Dermis microvascular lymphatic vessel endothelial cell (primary cell): Measurements from ENCODE around the gene ITGA2B. TPM values are rescaled to one million over a fixed set of nuclear protein-coding genes. Genes with fewer than 3 reads are reported as not detected.
"Not testable (repeated sequence)": the region's sequence is repeated elsewhere in the genome, so short reads cannot be mapped to it uniquely, and the experiment has no call there.

ENCODE experiments used
- DNase-seq, 2 donors: peaks; one replicate each; pipeline versions ENCODE4 v3.0.0 to v3.0.0-alpha.2; 2010; ENCODE audit warnings: low read depth in 2 of 2
- total RNA-seq: library from RNA; depleted of rRNA; stranded (reverse); fragments of >200 nt; gene quantifications from 2 replicates; pipeline ENCODE4 v1.2.1, GENCODE V29; 2014

The ITGA2B gene
- total RNA-seq, 1 donor from 2014 or later, result 0.13 TPM

DNA sequence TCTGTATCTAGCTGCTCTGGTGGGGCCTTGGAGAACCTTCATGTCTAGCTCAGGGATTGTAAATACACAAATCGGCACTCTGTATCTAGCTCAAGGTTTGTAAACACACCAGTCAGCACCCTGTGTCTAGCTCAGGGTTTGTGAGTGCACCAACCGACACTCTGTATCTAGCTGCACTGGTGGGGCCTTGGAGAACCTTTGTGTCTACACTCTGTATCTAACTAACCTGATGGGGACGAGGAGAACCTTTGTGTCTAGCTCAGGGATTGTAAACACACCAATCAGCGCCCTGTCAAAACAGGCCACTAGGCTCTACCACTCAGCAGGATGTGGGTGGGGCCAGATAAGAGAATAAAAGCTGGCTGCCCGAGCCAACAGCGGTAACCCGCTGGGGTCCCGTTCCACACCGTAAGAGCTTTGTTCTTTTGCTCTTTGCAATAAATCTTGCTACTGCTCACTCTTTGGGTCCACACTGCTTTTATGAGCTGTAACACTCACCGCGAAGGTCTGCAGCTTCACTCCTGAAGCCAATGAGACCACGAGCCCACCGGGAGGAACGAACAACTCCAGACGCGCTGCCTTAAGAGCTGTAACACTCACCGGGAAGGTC lies 19.9 kb downstream of the ITGA2B start:
- not testable (repeated sequence) for DNase-seq

DNA sequence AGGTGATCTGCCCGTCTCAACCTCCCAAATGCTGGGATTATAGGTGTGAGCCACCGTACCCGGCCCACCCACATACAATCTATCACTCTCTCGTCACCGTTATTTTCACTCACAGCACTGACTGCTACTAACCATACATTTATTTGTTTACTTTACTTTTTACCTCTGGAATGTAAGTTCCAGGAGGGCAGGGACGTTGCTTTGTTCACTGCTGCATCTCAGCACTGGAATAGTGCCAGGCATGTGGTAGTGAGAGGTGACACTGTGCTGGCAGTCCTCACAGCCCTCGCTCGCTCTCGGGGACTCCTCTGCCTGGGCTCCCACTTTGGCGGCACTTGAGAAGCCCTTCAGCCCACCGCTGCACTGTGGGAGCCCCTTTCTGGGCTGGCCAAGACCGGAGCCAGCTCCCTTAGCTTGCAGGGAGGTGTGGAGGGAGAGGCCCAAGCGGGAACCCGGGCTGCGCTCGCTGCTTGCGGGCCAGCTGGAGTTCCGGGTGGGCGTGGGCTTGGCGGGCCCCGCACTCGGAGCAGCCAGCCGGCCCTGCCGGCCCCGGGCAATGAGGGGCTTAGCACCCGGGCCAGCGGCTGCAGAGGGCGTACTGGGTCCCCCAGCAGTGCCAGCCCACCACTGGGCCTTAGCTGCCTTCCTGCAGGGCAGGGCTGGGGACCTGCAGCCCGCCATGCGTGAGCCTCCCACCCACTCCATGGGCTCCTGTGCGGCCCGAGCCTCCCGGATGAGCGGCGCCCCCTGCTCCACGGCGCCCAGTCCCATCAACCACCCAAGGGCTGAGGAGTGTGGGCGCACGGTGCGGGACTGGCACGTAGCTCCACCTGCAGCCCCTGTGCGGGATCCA lies 20.8 kb downstream of the ITGA2B start:
- not testable (repeated sequence) for DNase-seq

DNA sequence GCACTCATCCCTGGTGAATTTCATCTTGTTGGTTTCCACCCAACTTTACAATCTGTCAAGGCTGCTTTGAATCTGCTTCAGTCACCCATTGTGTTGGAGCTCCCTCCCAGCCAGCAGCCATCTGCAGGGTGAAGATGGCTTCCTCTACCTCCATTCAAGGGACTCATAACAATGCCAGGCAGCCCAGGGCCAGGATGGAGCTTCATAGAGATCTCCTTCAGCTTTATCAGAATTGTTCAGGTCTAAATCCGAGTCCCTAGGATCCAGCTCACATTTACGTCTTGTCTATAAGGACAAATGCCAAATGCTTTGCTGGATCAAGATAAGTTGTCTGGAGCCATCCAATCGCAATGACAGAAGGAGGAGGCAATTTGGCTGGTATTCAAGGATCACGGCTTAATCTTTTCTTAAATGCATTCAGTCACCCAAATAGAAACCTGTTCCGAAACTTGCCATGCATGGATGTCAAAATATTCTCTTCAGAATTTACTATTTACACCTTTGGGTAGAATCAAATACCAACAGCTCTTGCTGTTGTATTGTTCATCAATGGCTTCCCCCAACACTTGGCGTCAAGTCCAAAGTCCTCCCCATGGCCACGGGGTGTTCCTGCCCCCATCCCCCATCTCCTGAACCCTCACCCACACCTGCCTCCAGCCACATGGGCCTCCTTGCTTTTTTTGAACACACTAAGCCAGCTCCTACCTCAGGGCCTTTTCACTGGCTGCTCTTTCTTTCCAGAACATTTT lies 22.0 kb downstream of the ITGA2B start:
- DNase-seq, result no peak

DNA sequence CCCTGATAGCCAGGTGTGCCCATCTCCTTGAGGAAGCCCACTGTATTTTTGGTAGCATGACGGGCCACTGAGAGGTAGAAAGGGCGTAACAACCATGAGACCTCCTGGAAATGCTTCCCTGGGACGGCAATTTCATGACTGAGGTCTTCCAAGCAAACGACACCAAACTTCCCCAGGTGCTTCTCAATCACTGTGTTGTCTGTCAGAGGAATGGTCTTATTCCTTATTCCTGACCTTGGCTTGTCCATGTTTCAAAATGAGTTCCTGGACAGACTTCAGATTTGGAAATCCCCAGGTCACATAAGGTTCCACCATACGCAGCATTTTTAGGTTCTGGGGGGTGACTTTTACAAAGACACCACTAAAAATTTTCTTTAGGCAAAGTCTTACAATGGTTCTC lies 24.4 kb downstream of the ITGA2B start:
- DNase-seq, result not testable (repeated sequence)

DNA sequence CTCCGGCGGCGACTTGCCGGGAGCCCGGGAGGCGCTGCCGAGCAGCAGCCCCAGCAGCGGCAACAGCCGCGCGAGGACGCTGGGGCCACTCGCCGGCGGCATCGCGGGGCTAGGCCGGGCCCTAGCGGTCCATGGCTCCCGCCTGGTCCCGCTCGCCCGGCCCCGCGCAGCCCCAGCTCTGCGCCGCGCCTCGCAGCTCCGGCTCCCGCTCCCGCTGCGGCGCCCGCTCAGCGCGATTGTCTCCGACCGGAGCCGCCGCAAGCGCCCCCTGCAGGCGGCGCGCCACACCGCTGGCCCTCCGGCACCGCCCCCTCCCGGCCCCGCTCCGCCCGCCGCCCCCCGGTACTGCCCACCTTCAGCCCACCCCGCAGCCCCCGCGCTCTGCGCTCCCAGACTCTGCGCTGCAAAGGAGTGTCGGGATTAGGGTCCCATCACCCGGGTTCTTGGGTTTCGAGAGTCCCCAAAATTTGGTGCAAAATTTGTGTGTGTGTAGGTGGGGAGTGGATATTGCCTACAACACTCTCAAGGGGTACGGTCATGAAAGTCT lies 25.8 kb downstream of the ITGA2B start, which contains the start of gene FAM171A2:
Gene FAM171A2, minus strand, starts transcription at position 241 of the 547 bp plus-strand sequence. Its CDS starts 139 bp downstream, at position 102.
- peak in 1 of 2 donors; percentile 62 for DNase-seq

DNA sequence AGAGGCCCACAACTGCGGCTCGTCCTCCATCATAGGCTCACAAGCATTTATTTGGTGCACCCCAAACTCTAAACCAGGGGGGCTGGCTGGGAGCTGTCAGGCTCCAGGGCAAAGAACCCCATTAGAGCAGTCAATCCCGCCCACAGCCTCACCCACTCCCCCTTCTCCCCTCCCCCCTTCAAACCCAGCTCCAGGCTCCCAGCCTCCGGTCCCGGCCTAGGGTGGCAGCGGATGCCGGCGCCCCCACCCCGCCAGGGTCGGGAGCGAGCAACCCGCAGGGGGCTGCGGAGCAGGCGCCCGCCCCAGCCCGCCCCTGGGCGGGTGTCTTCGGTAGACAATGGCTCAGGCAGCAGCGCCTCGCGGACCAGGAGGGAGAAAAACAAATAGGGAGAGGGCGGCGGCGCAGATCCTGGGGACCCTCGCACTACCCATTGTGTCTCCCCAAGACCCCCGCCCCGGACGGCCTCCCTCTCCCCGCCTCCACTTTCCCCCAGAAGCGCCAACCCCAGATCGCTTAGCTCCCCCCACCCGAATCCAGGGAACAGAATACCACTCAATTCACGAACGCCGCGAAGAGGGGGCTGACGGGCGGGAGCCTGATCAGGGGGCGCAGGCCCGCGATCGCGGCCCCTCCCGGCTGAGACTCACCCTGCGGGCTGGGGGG lies 26.4 kb downstream of the ITGA2B start:
- DNase-seq, result peak in 1 of 2 donors; percentile 8

DNA sequence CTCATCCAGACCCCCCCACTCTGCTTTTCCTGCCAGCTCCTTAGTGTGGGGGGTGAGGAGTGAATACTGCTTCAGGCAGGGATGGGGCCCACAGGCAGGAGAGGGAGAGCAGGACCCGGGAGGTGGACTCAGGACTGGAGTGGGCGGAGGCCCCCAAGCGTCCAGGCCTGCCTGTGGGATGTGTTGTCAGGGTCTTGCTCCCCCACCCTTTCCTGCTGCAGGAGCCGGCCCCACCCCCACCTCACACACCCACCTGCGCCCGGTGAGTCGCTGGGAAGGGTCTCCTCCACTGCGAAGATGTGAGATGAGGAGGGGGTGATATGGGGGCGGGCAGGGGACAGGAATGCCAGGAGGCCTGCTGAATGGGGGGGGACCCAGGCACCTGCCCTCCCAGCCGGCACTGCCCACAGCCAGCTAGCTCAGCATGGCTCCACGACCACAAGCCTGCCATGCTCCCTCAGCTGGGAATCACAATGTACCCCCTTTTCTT lies 26.9 kb downstream of the ITGA2B start:
- no peak for DNase-seq

DNA sequence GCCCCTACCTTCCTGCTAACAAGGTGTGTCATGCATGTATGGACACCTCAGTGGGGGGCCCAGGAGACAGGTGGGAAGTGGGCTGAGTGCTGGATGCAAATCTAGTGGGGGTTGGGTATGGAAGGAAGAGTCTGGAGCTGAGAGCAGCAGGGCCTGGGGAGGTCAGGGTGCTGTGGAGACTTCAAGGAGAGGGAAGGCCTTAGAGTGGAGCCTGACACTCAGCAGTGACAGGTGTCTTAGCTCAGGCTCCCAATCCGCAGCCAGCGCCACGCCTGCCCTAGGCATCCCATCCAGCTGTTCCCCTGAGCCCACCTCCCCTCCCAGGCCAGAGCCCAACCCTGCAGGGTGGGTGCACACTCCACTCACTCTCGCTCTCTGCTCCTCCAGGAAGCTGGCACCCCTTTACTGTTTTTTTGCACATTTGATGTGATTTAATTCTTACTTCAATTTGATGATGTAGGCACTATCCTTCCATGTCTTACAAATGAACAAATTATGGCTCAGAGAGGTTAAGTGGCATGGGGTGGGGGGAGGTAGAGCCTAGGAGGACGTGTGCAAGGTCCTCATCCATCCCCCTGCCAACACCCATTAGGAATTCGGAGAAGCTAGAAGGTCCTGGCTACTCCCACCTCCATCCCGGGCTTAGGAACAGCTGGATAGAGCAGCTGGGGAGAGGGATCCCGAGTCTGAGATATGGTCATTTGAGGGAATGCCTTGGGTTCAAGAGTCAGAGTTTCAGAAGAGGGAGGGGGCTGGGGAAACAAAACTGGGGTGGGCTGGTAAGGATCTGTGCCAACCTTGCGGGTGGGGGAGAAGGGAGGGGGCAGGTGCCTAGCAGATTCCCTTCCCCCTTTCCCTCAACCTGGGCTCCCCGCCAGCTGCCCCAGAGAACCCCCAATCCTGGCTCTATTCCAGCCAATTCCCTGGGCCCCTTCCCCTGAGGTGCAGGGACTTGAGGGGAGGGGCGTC lies 27.9 kb downstream of the ITGA2B start:
- no peak for DNase-seq

DNA sequence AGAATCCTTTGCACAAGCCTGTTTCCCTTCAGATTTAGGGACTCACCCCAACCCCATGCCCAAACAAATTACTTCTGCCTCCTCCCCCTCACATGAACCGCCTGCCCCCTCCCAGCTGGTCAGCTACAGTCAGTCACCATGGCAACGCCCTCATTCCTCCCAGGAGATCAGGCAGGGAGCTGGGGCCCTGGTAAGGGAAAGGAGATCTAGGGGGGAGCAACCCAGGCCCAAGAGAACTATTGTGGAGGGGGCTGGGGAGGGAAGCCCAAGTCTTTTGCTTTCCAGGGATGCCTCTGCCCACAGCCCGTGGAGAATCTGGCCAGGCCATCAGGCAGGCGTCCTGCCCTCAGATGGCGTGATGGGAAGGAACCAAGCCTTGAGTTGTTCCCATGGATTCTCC lies 28.6 kb downstream of the ITGA2B start:
- DNase-seq, result no peak

DNA sequence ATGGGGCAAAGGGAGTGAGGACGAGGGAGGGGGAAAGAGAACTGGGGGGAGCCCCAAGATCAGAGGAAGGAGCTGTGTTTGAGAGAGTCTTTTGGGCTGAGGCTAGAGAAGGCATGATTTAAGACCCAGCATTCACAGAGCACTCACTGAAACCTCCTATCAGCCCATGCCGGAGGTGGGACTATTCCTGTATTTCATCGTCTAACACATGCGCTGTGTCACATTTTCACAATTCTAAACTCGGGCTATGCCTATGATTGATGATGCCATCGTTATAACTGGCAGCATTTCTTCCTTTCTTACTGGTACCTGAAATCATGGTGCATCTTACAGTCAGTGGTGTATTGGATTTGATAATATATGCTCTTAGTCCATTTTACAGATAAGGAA lies 29.3 kb downstream of the ITGA2B start:
- no peak for DNase-seq

DNA sequence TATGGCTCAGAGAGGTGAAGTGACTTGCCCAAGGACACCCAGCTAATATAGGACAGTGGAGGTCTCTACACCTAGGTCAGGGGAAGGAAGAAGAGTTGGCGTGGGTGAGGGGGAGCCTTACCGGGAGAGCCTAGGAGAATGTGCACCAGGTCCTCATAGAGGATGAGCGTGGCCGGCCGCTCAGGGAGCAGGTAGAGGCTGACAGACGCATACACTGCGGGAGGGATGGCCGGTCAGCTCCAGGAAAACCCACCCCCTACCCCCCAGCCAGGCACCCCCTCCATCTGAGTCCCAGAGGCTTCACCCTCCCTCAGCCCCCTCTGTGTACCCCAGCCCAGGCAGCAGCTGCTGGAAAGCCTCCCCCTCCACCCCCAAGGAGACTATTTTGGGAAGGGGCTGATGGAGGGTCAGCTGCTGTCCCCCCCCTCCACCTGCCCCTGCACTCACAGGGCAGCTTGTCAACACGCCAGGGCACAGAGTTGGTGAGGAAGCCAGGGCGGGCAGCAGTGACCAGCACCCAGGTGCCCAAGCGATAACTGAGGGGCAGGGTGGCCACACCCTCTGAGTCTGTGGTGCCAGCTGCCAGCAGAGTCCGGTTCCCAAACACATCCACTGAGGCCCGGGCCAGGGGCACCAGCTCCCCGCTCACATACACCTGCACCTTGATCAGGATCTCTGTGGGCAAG lies 29.8 kb downstream of the ITGA2B start:
- no peak for DNase-seq

DNA sequence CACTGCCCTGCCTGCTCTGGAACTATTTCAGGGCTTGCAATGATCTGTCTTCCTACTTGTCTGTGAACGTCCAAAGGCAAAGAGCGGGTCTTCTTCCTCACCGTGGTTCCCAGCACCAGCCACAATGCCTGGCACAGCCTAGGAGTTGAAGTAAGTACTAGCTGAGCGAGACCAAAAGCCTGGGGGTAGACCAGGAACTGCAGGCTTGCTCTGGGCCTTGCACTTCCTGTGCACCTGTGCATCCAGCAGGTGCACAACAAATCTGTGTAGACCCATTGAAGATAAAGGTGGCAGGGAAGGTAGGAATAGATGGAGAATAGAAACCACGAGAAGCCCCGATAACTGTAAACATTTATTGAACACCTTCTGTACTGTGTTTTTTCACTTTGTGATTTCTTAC lies 30.4 kb downstream of the ITGA2B start:
- DNase-seq, result no peak

DNA sequence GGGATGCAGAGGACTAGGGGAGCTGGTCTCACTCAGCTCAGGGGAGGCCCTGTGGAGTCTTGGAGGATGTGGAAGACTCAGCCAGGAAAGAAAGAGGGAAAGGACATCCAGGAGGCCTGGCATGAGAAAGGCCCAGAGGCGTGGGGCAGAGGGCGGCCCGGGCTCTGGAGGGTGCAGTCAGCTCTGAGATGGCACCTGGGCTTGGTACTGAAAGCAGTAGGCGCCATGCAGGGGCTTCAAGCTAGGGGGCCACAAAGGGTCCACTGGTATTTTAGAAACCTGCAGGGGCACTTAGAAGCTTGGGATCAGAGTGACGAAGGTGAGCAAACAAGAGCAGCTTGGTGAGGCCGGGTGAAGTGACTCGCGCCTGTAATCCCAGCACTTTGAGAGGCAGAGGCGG lies 31.4 kb downstream of the ITGA2B start:
- DNase-seq, result no peak

DNA sequence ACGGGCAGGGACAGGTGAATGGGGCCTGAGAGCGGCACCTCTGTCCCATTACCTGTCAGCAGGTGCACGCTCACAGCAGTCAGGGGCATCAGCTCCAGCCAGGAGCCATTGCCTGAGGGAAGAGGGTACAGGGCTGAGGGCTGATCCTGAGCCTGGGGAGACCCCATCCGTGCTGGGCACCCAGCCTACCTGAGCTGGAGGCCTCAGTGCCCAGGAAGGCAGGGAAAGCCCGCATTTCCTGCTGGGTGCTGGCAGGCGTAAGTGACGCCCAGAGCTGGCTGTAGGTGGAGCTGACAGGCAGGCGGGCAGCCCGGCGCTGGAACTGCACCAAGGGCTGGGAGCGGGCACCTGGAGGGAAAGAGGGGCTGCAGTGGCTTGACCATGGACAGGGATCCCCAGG lies 33.2 kb downstream of the ITGA2B start:
- no peak for DNase-seq

DNA sequence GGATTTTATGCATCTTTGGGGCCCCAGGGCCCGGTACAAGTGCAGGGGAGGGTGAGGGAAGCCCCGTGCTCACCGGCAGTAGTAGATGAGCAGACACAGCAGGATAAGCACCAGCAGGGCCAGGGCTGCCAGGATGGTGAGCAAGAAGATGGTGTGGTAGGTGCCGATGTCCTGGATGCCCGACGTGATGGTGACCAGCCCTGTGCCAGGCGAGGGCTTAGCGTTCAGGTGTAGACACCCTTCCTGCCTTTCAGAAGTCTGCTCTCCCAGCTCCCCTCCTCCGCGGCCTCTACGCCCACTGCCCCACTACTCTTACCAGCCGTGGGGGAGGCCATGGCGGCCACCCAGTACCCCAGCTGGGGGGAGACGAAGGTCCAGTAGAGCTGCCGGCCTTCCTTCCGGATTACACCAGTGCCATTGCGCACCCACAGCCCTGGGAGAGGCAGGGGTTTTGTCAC lies 33.8 kb downstream of the ITGA2B start:
- DNase-seq, result no peak

DNA sequence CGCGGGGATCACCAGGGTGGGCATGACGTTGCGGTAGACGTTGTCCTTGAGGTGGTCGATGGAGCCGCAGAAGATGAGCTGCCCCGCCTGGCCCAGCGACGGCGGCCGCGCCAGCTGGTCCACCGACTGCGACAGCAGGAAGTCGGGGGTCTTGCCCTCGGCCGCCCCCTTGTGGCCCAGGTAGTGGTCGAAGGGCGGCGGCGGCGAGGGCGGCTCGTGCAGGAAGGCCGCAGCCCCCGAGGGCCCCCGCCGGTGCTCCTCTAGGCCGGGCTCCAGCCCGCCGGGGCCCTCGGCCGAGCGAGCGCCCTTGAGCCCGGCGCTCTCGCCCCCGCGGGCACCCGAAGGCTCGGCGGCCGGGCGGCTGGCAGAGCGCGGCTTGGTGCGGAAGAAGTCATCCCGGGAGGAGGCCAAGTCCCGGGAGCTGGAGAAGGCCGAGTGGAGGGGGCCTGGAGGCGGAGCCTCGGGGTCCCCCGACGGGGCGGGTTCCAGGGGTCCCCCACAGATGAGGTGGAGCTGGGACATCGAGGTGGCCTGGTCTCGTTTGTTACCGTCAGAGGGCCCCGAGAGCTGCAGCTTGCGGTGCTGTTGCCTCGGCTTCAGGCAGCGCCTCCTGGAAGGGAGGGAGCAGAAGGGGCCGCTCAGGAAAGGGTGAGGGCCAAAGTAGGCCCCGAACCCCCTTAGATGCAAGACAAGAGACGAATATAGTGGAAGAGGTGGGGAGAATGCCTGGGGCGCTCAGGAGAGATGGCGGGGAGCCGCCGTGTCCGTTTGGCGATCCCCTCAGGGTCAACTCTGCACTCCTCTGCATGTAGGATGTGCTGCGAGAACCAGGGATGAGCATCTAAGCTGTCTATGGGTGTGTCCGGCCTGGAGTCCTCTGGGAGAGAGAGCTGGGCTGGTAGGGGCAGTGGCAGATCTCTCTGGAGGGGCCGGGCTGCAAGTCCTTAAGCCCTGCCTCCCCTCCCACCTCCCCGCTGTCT lies 34.6 kb downstream of the ITGA2B start:
- no peak for DNase-seq

DNA sequence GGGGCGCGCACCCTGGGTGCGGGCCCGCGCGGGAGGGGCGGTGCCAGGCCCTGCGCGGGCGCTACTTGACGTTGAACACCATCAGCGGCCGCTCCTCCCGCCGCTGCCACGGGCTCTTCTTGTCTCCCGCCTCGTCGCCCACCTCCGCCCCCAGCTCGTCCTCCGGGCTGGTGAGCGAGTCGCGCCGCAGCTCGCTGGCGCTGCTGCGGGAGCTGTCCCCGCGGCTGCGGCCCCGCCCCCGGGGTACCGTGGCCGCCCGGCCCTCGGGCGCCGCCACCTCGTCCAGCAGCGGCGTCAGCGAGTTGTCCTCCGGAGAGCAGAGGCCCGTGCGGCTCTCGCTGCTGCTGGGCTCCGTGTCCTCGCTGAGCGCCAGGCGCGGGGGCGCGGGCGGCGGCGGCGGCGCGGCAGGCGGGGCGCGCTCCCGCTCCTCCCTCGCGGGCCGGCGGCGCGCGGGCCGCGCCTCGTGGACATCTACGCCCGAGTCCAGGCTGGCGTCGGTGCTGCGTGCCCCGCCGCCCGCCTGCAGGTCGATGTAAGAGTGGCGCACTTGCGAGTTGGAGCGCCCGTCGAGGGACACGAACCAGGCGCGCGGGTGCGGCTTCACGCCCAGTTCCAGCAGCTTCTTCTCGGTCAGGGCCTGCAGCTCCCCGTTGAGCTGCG lies 35.6 kb downstream of the ITGA2B start:
- DNase-seq, result no peak
